Melanocyte of skin (primary cell): ENCODE results near the gene STIP1. TPM values are rescaled to one million over a fixed set of nuclear protein-coding genes. Genes with fewer than 3 reads are reported as not detected.

Source experiments
- total RNA-seq, 2 donors: library from RNA; depleted of rRNA; stranded (reverse); fragments of >200 nt; gene quantifications; 2 replicates each; pipeline ENCODE4 v1.2.3, GENCODE V29; 2012

STIP1 gene
- total RNA-seq = 100 to 1,000 TPM; 176 to 357 TPM

GRCh38 chr11:64185693-64186491 lies at the start of gene STIP1:
TSS of gene STIP1 (plus strand) at chr11:64186171. CDS start at chr11:64186262, 91 bp downstream.

GRCh38 chr11:64165842-64166635 lies 19.9 kb upstream of the STIP1 start, which contains the start of gene MACROD1:
TSS of gene MACROD1 (minus strand) at chr11:64166113. CDS start at chr11:64165994, 119 bp downstream.

GRCh38 chr11:64206457-64207255 lies 20.7 kb downstream of the STIP1 start, which contains the start of gene FERMT3:
TSS of gene FERMT3 (plus strand) at chr11:64206721. CDS start at chr11:64207365, 644 bp downstream.

GRCh38 chr11:64225608-64226506 lies 39.9 kb downstream of the STIP1 start, which contains the start of the genes NUDT22 and TRPT1:
TSS of gene NUDT22 (plus strand) at chr11:64226274. CDS start at chr11:64226653, 379 bp downstream.
TSS of gene TRPT1 (minus strand) at chr11:64226186. CDS start at chr11:64225860, 326 bp downstream.

DNA sequence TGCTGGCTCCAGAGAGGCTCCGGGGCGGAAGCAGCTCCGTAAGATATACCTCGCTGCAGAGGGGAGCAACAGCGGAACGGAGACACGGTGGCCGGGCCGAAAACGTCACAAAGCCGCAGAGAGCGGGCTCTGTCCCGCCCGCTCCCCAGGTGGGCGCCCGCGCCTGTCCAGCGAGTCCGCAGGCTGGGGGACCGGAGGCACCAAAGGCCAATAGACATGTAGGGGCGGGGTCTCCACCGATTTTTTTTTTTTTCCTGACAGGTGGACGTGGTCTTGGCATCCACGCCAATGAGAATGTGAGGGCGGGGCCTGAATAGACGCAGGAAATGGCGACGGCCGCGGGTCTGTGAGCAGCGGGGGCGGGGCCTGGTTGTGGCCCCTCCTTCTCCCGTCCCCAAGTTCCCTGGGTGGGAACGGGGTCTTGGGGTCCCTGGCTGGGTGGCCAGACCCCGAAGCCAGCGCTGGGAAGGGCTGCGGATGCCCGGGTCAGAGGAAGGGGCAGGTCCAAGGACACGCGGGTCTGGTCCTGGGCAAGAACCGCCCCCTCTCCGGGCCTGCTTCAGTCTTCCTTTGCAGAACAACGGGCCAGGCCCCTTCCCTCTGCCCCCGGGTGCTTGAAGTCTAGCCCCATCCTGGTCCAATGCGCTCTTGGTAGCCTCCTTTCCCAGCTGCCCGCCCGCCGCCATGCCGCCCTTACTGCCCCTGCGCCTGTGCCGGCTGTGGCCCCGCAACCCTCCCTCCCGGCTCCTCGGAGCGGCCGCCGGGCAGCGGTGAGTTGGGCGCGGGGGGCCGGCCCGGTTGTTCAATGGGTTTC lies 44.4 kb downstream of the STIP1 start, which contains the start of gene DNAJC4:
TSS of gene DNAJC4 (plus strand) at position 378 of the 814 bp plus-strand sequence. CDS start at position 685, 307 bp downstream.

DNA sequence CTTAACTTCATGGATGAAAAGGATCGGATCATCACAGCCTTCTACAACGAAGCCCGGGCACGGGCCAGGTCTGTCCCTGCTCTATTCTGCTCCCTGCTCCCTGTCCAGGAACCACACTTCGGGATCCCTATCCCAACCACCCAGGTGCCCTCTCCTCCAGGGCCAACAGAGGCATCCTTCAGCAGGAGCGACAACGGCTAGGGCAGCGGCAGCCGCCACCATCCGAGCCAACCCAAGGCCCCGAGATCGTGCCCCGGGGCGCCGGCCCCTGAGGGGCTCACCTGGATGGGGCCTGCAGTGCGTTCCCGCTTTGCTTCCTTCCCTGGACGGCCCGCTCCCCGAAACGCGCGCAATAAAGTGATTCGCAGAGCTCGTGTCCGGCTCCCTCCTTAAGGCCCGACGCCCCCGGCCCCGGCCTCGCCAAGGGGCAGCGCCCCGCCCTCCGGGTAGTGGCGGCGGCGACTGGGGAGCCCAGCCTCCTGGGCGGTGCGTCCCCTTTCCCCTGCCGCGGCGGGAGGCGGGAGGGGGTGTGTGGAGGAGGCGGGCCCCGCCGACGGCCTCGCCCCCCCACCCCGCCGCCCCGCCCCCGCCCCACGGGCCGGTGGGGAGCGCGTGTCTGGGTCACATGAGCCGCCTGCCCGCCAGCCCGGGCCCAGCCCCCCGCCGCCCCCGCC lies 48.1 kb downstream of the STIP1 start, which contains the start of gene VEGFB:
TSS of gene VEGFB (plus strand) at position 672 of the 674 bp plus-strand sequence. CDS start 250 bp downstream, outside the sequence.

GRCh38 chr11:64240435-64241240 lies 54.7 kb downstream of the STIP1 start, which contains the start of gene FKBP2:
TSS of gene FKBP2 (plus strand) at chr11:64241095. CDS start at chr11:64242388, 1,293 bp downstream.

DNA sequence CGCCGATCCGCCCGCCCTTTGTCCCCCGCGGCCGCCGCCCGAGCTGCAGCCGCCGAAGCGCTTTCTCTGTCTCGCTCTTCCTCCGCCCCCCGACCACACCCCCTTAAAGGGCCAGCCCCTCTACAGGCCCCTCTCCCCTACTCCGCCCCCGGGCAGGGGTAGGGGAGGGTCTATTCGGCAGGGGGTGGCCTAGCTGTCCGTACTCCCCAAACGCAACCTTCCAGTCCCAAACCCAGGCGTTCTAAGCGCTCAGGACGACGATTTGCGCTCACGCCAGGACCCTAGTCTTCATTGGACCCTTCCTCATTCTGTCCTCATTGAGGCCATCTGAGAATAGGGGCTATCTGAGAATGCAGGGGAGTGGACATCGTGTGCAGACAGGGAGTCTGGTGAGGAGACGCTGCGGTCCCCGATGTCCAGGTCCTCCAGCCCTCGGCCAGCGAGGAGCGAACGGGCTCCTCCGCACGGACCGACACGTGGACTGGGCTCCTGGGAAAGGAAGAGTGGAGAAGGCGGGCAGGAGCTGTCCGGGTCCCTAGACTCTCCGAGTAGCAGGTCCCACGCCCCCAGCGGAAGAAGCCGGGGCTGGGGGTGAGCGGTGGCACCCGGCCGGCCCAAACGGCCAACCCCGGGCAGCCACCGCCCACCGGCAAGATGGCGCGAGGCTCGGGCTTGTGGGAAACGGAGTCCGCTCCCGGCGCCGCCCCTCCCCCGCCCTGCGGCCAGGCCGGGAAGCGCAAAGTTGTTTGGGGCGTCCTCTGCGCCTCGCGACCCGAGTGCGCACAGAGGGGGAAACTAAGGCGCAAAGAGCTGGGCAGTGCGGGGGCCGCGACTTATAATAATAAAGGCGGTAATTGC lies 61.1 kb downstream of the STIP1 start, which contains the start of gene PPP1R14B:
TSS of gene PPP1R14B (minus strand) at position 73 of the 858 bp plus-strand sequence. CDS start 270 bp downstream, outside the sequence.

DNA sequence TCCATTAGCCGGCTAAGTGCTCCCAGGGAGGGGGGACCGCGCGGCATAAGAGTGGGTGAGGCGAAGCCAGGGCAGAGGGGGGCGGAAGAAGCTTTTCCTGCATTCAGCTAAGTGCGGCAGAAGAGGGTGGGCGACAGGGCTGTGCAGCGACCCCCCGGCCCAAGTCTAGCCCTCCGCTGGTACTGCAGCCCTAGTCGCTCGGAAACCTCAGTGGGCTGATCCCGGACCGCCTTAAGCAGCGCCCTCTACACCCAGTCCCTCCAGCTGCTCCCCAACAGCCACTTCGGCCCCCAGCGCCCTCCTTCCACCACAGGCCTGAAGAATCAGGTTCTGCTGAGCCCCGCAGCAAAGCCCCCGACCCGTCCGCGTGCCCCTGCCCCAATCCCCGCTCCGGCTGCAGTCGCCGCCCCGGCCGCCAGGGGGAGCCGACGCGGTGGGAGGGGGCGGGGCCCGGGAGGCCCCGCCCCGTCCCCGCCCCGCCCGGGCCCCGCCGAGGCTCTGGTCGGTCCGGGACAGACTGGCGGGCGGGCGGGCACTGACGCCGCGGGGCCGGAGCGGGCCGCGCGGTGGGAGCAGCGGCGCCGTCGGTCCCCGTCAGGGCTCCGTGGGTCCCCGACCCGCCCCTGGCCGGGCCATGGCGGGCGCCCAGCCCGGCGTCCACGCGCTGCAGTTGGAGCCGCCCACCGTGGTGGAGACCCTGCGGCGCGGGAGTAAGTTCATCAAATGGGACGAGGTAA lies 65.2 kb downstream of the STIP1 start, which contains the start of gene PLCB3:
TSS of gene PLCB3 (plus strand) at position 515 of the 737 bp plus-strand sequence. CDS start at position 635, 120 bp downstream.

Other genes starting within 250 kb of the STIP1 start
- gene NAA40, start 247.2 kb upstream of the STIP1 start, total RNA-seq = 10 to 100 TPM in 1 of 2 donors, 1 to 10 TPM in 1; 6.2 to 12.0 TPM
- 100 to 1,000 TPM; 365 to 406 TPM for gene COX8A, start 211.6 kb upstream of the STIP1 start, total RNA-seq
- gene OTUB1, start 199.7 kb upstream of the STIP1 start, total RNA-seq = 10 to 100 TPM; 58.2 to 74.3 TPM
- not detected for gene FLRT1, start 150.2 kb upstream of the STIP1 start, total RNA-seq
- 10 to 100 TPM; 20.0 to 23.3 TPM for gene MACROD1, start 20.1 kb upstream of the STIP1 start, total RNA-seq
- 10 to 100 TPM; 31.6 to 41.3 TPM for gene FERMT3, start 20.6 kb downstream of the STIP1 start, total RNA-seq
- 10 to 100 TPM; 21.0 to 33.0 TPM for gene TRPT1, start 40.0 kb downstream of the STIP1 start, total RNA-seq
- 10 to 100 TPM; 64.0 to 75.3 TPM for gene NUDT22, start 40.1 kb downstream of the STIP1 start, total RNA-seq
- 10 to 100 TPM in 1 of 2 donors, 1 to 10 TPM in 1; 4.3 to 11.4 TPM for gene DNAJC4, start 44.4 kb downstream of the STIP1 start, total RNA-seq
- 10 to 100 TPM; 42.6 to 57.1 TPM for gene VEGFB, start 48.4 kb downstream of the STIP1 start, total RNA-seq
- 10 to 100 TPM; 28.2 to 57.3 TPM for gene FKBP2, start 54.9 kb downstream of the STIP1 start, total RNA-seq
- 100 to 1,000 TPM in 1 of 2 donors, 10 to 100 TPM in 1; 66.8 to 144 TPM for gene PPP1R14B, start 60.8 kb downstream of the STIP1 start, total RNA-seq
- gene PLCB3, start 65.4 kb downstream of the STIP1 start, total RNA-seq = 10 to 100 TPM; 20.0 to 28.0 TPM
- 10 to 100 TPM; 60.6 to 69.5 TPM for gene BAD, start 98.5 kb downstream of the STIP1 start, total RNA-seq
- 10 to 100 TPM; 16.0 to 21.7 TPM for gene GPR137, start 99.7 kb downstream of the STIP1 start, total RNA-seq
- under 1 TPM in 1 of 2 donors, not detected in 1; 0.34 TPM for gene KCNK4, start 105.1 kb downstream of the STIP1 start, total RNA-seq
- under 1 TPM; 0.34 to 0.67 TPM for gene CATSPERZ, start 114.2 kb downstream of the STIP1 start, total RNA-seq
- gene ESRRA, start 119.4 kb downstream of the STIP1 start, total RNA-seq = 10 to 100 TPM; 29.9 to 37.6 TPM
- gene TRMT112, start 131.4 kb downstream of the STIP1 start, total RNA-seq = 100 to 1,000 TPM; 121 to 195 TPM
- gene PRDX5, start 131.9 kb downstream of the STIP1 start, total RNA-seq = 100 to 1,000 TPM; 128 to 150 TPM
- 1 to 10 TPM; 2.1 to 2.7 TPM for gene CCDC88B, start 154.0 kb downstream of the STIP1 start, total RNA-seq
- gene RPS6KA4, start 173.0 kb downstream of the STIP1 start, total RNA-seq = 10 to 100 TPM; 48.6 to 50.2 TPM